ENCODE results near the gene STK39. TPM values are rescaled to one million over a fixed set of nuclear protein-coding genes. Genes with fewer than 3 reads are reported as not detected.

STK39 gene
- total RNA-seq, 1 donor, result 18.1 TPM

DNA sequence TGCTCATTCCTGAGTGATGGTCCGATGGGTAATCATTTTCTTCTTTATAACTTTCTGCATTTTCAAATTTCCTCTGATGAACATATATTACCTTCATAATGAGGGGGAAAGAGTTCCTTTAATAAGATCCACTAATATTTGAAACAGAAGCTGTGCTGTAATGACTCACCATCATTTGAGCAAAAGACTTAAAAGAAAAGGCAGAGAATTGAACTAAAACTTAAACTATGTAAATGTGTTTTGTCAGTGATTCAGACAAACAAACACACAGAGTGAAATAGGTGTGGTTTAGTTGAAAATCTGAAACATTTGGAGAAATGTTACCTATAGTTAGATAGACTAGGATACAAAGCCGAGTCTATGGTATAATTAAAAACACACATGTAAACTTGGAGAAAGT lies 209.6 kb downstream of the STK39 start:
- no peaks in the 10 kb centered on the region for H3K79me2 ChIP-seq (ENCODE audit: insufficient read depth, low read length)
- no peaks in the 10 kb centered on the region for H3K27me3 ChIP-seq (ENCODE audit: insufficient read depth, low read length)
- no peak overlapping the region for H3K4me3 ChIP-seq (ENCODE audit: insufficient read depth, low read length)
- TF ChIP-seq, protein P1, sequence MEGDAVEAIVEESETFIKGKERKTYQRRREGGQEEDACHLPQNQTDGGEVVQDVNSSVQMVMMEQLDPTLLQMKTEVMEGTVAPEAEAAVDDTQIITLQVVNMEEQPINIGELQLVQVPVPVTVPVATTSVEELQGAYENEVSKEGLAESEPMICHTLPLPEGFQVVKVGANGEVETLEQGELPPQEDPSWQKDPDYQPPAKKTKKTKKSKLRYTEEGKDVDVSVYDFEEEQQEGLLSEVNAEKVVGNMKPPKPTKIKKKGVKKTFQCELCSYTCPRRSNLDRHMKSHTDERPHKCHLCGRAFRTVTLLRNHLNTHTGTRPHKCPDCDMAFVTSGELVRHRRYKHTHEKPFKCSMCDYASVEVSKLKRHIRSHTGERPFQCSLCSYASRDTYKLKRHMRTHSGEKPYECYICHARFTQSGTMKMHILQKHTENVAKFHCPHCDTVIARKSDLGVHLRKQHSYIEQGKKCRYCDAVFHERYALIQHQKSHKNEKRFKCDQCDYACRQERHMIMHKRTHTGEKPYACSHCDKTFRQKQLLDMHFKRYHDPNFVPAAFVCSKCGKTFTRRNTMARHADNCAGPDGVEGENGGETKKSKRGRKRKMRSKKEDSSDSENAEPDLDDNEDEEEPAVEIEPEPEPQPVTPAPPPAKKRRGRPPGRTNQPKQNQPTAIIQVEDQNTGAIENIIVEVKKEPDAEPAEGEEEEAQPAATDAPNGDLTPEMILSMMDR (IDR thresholded peaks at IDR 0.05; ENCODE audit: extremely low read depth, low read depth, low read length), result no peak
- no peaks in the 10 kb centered on the region for H3K36me3 ChIP-seq (ENCODE audit: insufficient read depth, low read length)
- no peak overlapping the region for H2AFZ ChIP-seq (ENCODE audit: low read length)
- H3K27ac ChIP-seq (ENCODE audit: low read depth, low read length), result no peak overlapping the region
- no peak overlapping the region for H3K4me2 ChIP-seq (ENCODE audit: insufficient read depth, low read length)
- H3K4me1 ChIP-seq (ENCODE audit: insufficient read depth, low read length), result no peaks in the 10 kb centered on the region
- no peaks in the 10 kb centered on the region for H3K9me3 ChIP-seq (ENCODE audit: low read depth, low read length)
- no peaks in the 10 kb centered on the region for H4K20me1 ChIP-seq (ENCODE audit: insufficient read depth, low read length)
- no peak for DNase-seq (ENCODE audit: insufficient read length, low spot score, missing footprints)

DNA sequence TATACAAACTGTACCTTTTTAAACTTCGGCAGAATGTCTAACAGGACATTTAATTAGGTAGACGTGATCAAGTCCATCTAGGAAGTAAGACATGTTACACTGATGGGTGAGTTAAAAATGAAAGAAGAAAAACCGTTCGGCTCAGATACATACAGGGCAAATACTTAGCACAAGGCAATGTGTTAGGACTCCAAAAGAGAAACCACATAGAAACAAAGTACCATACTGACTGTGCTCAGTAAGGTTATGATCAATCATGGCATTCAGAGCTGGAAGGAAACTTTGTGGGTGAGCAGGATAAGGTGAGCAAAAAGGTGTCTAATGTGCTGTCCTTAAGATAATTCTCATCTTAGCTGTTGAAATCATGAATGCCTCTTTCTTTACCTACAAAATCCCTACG lies 211.9 kb downstream of the STK39 start:
- H3K36me3 ChIP-seq (ENCODE audit: insufficient read depth, low read length), result no peaks in the 10 kb centered on the region
- no peak overlapping the region for H3K27ac ChIP-seq (ENCODE audit: low read depth, low read length)
- H4K20me1 ChIP-seq (ENCODE audit: insufficient read depth, low read length), result no peaks in the 10 kb centered on the region
- no peaks in the 10 kb centered on the region for H3K27me3 ChIP-seq (ENCODE audit: insufficient read depth, low read length)
- H3K4me3 ChIP-seq (ENCODE audit: insufficient read depth, low read length), result no peak overlapping the region
- no peak for DNase-seq (ENCODE audit: insufficient read length, low spot score, missing footprints)
- no peaks in the 10 kb centered on the region for H3K79me2 ChIP-seq (ENCODE audit: insufficient read depth, low read length)
- peaks cover 14% of the 10 kb centered on the region for H3K4me1 ChIP-seq (ENCODE audit: insufficient read depth, low read length)
- H3K9me3 ChIP-seq (ENCODE audit: low read depth, low read length), result no peaks in the 10 kb centered on the region
- H3K4me2 ChIP-seq (ENCODE audit: insufficient read depth, low read length), result no peak overlapping the region
- H2AFZ ChIP-seq (ENCODE audit: low read length), result no peak overlapping the region
- TF ChIP-seq, protein P1 (IDR thresholded peaks at IDR 0.05; ENCODE audit: extremely low read depth, low read depth, low read length), result no peak

DNA sequence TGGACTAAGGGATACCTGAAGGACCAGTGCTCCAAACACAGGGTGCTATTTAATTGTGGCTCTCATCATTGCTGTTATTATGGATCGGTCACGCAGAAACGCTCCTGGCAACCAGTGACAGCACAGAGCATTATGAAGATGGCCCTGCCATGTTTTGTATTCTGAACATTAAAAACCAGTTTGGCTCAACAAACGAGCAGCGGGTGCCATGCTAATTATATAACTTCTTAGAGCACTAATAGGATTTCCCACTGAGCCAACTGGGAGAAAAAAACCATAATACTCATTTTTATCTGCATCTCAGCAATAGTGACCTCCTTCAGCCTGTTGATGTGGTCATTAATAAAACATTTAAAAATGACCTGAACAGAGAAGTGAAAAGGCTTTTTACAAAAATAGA lies 212.8 kb downstream of the STK39 start:
- Histone ChIP-seq H3K4me2 (ENCODE audit: insufficient read depth, low read length) (no peak overlapping the region), H3K4me1 (ENCODE audit: insufficient read depth, low read length) (peaks cover 20% of the 10 kb centered on the region), H3K36me3 (ENCODE audit: insufficient read depth, low read length) (no peaks in the 10 kb centered on the region), H3K79me2 (ENCODE audit: insufficient read depth, low read length) (no peaks in the 10 kb centered on the region), H3K4me3 (ENCODE audit: insufficient read depth, low read length) (no peak overlapping the region), H3K9me3 (ENCODE audit: low read depth, low read length) (no peaks in the 10 kb centered on the region), H2AFZ (ENCODE audit: low read length) (no peak overlapping the region), H3K27me3 (ENCODE audit: insufficient read depth, low read length) (no peaks in the 10 kb centered on the region), H3K27ac (ENCODE audit: low read depth, low read length) (no peak overlapping the region), H4K20me1 (ENCODE audit: insufficient read depth, low read length) (no peaks in the 10 kb centered on the region)
- no peak for DNase-seq (ENCODE audit: insufficient read length, low spot score, missing footprints)
- TF ChIP-seq, protein P1 (IDR thresholded peaks at IDR 0.05; ENCODE audit: extremely low read depth, low read depth, low read length), result no peak

DNA sequence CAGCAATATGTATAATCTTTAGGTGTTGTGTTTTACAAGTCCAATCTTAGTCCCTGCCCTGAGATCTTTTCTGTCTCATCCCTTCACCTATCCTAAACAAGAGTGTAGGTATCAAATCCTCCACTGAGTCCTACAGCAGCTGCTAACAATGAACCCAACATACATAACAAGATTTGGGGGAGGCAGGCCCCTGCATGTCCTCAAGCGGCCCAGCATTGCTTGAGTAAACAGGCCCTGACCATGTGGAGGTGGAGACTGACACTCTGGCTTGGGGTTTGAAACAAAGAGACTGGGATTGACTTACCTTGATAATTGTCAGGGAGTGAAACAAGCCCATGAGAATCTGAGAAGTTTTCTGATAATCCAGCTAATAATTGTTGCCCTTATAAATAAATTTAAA lies 213.4 kb downstream of the STK39 start:
- TF ChIP-seq, protein P1 (IDR thresholded peaks at IDR 0.05; ENCODE audit: extremely low read depth, low read depth, low read length), result no peak
- H3K4me2 ChIP-seq (ENCODE audit: insufficient read depth, low read length), result no peak overlapping the region
- no peak overlapping the region for H3K4me3 ChIP-seq (ENCODE audit: insufficient read depth, low read length)
- no peaks in the 10 kb centered on the region for H3K27me3 ChIP-seq (ENCODE audit: insufficient read depth, low read length)
- H3K9me3 ChIP-seq (ENCODE audit: low read depth, low read length), result no peaks in the 10 kb centered on the region
- no peaks in the 10 kb centered on the region for H4K20me1 ChIP-seq (ENCODE audit: insufficient read depth, low read length)
- peaks cover 26% of the 10 kb centered on the region for H3K4me1 ChIP-seq (ENCODE audit: insufficient read depth, low read length)
- no peak for DNase-seq (ENCODE audit: insufficient read length, low spot score, missing footprints)
- no peaks in the 10 kb centered on the region for H3K79me2 ChIP-seq (ENCODE audit: insufficient read depth, low read length)
- H3K27ac ChIP-seq (ENCODE audit: low read depth, low read length), result no peak overlapping the region
- H3K36me3 ChIP-seq (ENCODE audit: insufficient read depth, low read length), result no peaks in the 10 kb centered on the region
- no peak overlapping the region for H2AFZ ChIP-seq (ENCODE audit: low read length)

All from osteoblast (primary cell).